GM18519 (cell line): Measurements from ENCODE around the gene ITGB1BP1.

ENCODE experiments used
- ATAC-seq: cut with Tn5 transposase; IDR thresholded peaks from one replicate; pipeline ENCODE4 v1.9.1; 2021; ENCODE audit warnings: mild to moderate bottlenecking, moderate library complexity; ENCODE audit not compliant: unreplicated experiment, low FRiP score

The ITGB1BP1 gene

DNA sequence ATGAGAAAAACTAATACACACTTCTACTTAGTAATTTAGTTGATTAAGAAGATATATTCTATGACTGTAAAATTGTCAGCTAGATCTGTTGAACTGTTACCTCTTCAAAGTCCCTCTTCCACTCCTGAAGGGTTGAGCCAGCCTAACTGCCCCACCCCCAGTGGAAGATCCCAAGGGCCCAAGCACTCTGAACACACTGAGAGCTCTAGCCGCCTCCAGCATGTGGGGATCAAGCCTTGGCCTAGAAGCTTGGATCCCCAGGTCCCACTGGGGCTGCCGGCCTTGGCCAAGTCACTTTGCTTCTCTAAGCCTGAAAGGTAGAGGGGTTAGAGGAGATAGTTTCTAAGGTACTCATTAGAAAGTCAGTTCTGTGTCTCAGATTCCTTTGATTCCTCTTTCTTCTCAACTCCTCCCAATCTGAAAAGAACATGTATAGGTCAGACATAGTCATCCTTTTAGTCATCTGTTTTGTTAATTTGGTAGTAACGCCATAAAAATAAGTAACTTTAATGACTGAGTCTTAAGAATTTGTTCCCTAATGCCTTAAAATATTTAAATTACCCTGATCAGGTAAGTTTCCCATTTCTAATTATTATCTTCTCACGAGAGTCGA, 5.7 kb upstream of the ITGB1BP1 start:
- no peak for ATAC-seq

- ATAC-seq: no peak
Observed at GRCh38 chr2:9424447-9425164, 1.3 kb upstream of the ITGB1BP1 start.

- ATAC-seq: no peak
Observed at GRCh38 chr2:9423922-9424272, 569 bp upstream of the ITGB1BP1 start.

DNA sequence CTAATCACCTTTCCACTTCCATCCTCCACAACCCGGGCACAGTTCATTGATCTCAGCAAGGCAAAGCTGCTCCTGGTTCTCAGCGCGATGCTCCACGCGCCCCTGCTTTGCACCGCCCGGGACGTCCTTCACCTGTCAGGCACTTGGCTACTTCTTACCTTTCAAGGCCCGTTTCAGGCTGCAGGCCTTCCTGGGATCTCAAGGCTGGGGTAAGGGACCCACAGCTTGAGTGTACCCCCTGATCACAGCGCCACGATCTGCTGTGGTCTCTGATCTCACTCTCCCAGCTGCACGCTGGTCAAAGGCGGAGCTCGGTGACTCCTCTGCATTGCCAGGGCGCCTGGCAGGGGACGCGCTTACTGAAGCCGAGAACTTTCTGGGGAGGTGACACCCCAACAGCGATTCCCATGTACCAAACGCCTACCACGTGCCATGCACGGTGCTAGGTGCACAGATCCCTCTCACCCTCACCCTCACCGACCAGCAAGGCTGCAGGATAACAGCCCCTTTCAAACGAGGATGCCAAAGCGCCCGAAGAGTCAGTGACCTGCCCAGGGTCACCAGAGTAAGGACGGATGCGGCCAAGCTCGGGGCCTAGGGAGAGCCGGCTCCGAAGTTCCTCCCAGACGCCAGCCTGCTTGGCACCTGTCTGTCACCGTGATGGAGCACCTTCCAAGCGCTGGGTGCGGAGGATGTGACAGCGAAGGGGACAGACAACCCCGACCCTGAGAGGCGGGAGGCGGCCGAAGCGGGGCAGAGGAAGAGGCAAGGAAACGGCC, 818 bp downstream of the ITGB1BP1 start:
- ATAC-seq: peak; percentile 19

- ATAC-seq: no peak
Observed at GRCh38 chr2:9420495-9420894, 2.8 kb downstream of the ITGB1BP1 start.

DNA sequence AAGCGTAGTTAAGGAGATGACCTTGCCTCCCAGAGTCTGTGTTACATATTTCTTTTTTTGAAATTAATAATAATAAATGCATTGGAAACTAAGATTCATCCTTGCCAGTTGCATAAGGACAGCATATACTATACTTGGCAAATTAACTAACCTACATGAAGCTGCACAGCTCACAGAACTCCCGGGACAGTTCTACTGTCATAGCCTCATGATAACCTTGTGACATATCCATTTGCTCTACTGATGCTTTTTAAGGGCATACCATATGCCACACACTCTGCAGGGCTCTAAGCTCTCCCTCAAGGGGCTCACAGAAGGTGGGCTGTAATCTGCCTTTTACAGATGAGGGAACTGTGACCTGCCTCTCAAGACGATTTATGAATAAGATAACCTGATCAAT, 3.8 kb downstream of the ITGB1BP1 start:
- no peak for ATAC-seq

GRCh38 chr2:9418746-9419145, 4.6 kb downstream of the ITGB1BP1 start:
- no peak for ATAC-seq

DNA sequence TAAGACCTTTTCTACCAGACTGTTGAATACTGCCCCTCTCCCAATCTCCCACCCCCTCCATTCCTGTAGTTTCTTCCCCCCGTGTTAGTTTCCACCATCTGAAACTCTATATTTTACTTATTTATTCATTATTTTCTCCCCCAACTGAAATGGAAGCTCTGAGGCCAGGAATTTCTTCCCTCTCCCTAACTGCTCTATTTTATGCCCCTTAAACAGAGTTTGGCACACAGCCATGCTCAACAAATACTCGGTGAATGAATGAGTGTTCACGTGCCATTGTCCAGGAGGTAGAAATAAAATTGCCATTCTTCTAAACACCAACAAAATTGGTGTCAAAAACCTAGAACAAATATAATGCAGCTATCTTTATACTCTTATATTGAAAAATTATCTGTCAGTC, 5.6 kb downstream of the ITGB1BP1 start:
- no peak for ATAC-seq

DNA sequence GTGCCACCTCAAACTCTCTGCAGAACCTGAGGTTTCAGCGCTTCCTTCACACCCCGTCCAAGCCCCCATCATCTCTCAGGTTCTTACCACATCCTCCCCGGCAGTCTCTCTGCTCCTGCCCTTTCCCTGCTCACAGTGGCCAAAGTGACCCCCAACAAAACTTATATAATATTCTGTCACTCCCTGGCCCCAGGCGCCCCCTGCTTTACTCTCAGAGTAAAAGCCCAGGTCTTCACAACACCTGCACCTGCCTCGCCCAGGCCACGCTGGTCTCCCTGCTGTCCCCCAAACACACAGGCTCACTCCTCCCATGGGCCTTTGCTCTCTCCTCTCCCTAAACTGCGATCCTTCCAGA, 6.4 kb downstream of the ITGB1BP1 start:
- ATAC-seq: no peak

DNA sequence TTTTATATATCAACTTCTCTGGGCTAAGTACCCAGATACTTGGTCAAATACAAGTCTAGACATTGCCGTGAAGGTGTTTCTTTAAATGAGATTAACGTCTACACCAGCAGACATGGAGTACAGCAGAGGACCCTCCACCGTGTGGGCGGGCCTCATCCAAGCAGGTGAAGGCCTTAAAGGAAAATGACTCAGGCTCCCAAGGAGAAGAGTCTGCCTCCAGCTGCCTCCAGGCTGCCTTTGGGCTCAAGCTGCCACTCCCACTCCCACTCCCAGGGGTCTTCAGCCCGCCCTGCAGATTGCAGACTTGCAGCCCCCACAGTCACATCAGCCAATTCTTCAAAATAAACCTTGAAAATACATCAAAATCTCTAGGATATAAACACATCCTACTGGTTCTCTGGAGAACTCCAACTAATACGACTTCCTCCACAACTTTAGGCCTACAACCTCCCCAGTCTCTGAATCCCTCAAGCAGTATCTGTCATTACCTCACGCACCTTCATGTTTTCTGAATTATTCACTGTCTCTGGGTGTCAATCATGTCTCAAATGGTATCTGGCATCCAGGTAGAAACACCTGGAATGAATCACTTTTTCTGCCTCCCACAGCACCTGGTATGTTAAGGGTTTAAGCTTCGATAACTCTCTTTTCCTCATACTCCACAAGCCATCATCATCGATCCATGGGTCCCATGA, 6.9 kb downstream of the ITGB1BP1 start:
- ATAC-seq: no peak

DNA sequence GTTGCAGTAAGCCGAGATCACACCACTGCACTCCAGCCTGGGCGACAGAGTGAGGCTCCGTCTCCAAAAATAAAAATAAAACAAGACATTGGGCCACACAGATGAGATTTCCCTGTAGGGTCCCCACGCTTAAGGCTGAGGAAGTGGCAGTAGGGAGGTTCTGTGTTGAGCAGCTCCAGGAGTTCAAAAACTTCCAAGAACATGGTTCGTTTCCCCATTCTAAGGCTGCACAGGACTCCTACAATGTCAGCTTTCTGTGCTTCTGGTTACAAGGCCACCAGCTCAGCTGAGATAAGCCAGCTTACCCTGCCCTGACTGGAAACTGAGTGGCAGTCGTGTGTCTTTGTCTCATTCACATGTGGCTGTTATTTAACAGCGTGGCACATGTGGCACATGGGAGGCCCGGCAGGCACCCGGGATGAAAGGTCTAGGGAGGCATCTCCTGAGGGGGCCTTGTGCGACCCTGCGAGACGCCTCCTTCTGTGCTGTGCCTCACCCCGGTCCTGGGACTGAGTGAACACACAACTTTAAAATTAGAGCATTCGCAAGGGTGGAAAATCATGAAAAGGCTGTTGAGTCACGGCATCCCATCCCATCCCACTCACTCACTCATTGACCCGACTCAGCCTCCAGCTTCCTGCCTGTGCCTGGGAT, 7.7 kb downstream of the ITGB1BP1 start:
- no peak for ATAC-seq

GRCh38 chr2:9412781-9413180, 10.5 kb downstream of the ITGB1BP1 start:
- ATAC-seq: no peak

GRCh38 chr2:9410108-9410507, 13.2 kb downstream of the ITGB1BP1 start:
- ATAC-seq: no peak

DNA sequence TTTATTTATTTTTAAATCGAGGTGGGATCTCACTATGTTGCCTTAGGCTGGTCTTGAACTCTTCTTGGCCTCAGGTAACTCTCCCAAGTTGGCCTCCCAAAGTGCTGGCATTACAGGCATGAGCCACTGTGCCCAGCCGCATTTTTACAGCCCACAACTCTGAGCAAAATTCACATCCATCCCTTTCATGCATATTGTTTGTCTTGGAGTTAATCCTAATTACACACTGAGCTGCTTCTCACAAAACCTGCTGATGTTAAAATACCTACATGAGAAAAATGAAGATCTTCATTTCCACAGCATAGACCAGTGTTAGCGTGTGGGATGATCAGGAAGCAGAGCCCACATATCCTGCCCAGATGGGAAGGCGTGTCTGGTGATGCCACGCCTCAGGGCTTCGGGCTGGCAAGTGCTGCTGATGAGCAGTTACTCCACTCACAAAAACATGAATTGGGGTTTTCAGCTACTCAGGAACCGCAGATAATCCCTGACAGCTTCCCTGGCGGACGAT, 14.6 kb downstream of the ITGB1BP1 start:
- no peak for ATAC-seq

DNA sequence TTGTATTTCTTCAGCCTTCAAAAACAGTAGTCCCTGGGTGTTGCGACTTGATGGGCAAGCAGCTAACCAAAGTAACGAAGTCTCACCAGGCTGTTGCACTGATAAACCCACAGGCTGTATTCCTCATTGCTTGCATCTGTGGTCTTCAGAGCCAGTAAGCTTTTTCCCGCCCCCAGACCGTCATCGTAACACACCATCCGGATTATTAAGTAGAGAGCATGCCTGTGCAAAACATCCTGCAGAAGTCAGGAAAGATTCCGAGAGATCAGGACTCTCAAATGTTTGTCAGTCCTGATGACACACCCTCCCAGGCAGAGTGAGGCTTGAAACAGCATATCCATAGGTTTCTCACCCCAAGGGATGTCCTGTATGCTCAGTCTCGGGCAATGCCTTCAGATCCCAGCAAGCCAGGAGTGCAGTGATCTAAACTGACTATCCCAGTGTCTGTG, 15.9 kb downstream of the ITGB1BP1 start:
- no peak for ATAC-seq

- no peak for ATAC-seq
Observed at GRCh38 chr2:9406529-9407362, 16.6 kb downstream of the ITGB1BP1 start.

GRCh38 chr2:9405636-9406035, 17.7 kb downstream of the ITGB1BP1 start:
- no peak for ATAC-seq

GRCh38 chr2:9404451-9404850, 18.9 kb downstream of the ITGB1BP1 start:
- no peak for ATAC-seq

- ATAC-seq: no peak
Observed at GRCh38 chr2:9403924-9404323, 19.4 kb downstream of the ITGB1BP1 start.
